ENCODE measurements around the gene TECPR1. TPM values are rescaled to one million over a fixed set of nuclear protein-coding genes. Genes with fewer than 3 reads are reported as not detected.

TECPR1 gene
- total and polyA plus RNA-seq, 2 of the 8 experiments (the other 6 are each of a cell fraction or from before 2014, with no cell fraction given): 1.3 to 11.1 TPM

DNA sequence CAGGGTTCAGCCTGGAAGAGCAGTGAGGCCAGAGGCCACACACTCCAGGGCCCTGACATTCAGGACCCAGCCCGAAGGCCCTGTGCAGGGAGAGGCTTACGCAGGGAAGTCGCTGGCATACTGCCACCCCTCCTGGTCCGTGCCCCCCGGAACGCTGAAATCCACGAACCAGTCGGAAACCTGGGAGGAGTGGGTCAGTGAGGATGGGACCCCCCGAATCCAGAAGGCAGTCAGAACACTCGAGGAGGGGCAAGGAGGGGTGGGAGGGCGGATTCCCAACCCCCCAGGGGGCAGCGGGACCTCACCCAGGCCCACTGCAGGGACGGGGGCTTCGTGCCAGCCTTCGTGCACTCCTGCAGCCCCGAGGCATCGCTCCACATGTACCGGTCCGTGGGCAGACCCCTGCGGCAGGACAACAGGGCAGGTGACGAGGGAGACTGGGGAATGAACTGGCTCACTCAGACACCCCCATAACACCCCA is 27.3 kb downstream of the TECPR1 start:
- Histone ChIP-seq H2BK120ac (replicated peaks; ENCODE audit: low read depth, low read length) (no peak overlapping the region), H3K9ac (replicated peaks in 1 of 4; ENCODE audit: extremely low read depth in 1 of 4, low read depth in 3 of 4, low read length in 3 of 4) (no peak overlapping the region), H3K14ac (ENCODE audit: insufficient read length) (no peak overlapping the region), H3K18ac (ENCODE audit: extremely low read depth, low read length) (no peak overlapping the region), H3K23ac (ENCODE audit: insufficient read length) (no peak overlapping the region), H3K4me2 (ENCODE audit: insufficient read depth in 1 of 2, low read depth in 2 of 2, low read length in 2 of 2) (no peak overlapping the region), H2BK12ac (ENCODE audit: low read depth, low read length) (no peak overlapping the region), H3K27me3 (replicated peaks in 1 of 4; ENCODE audit: control insufficient read depth in 3 of 4, extremely low read depth in 1 of 4, insufficient read depth in 3 of 4, low read length in 3 of 4) (no peaks in the 10 kb centered on the region), H4K8ac (ENCODE audit: extremely low read depth, insufficient read depth, low read length) (no peak overlapping the region), H4K5ac (ENCODE audit: insufficient read length, low read depth, low read length) (no peak overlapping the region), H2BK5ac (ENCODE audit: low read depth, low read length) (no peak overlapping the region), H3K36me3 (ENCODE audit: control insufficient read depth in 2 of 4, insufficient read depth in 4 of 4, low read length in 3 of 4) (no peaks in the 10 kb centered on the region), H3K4ac (replicated peaks; ENCODE audit: insufficient read length, low read depth, low read length) (no peak overlapping the region), H3K4me3 (ENCODE audit: extremely low read depth in 1 of 4, insufficient read depth in 2 of 4, low read depth in 3 of 4, low read length in 4 of 4) (no peak overlapping the region), H3K79me2 (ENCODE audit: control insufficient read depth in 1 of 2, insufficient read depth in 2 of 2, low read length in 2 of 2) (no peaks in the 10 kb centered on the region), H2BK20ac (ENCODE audit: low read length) (no peak overlapping the region), H3K79me1 (ENCODE audit: low read depth, low read length) (no peaks in the 10 kb centered on the region), H2BK15ac (ENCODE audit: low read length) (no peak overlapping the region), H3K9me3 (ENCODE audit: insufficient read depth in 2 of 2, low read depth in 1 of 2, low read length in 1 of 2) (no peaks in the 10 kb centered on the region), H4K20me1 (replicated peaks in 1 of 2; ENCODE audit: control insufficient read depth in 1 of 2, insufficient read depth in 2 of 2, low read length in 2 of 2) (peaks cover 0 to 2% of the 10 kb centered on the region in 2 experiments), H3K27ac (ENCODE audit: low read depth, low read length) (no peak overlapping the region), H4K91ac (replicated peaks; ENCODE audit: insufficient read length, low read length) (no peak overlapping the region), H2AFZ (ENCODE audit: low read length) (no peak overlapping the region), H3K23me2 (ENCODE audit: low read depth, low read length) (no peaks in the 10 kb centered on the region), H2AK5ac (ENCODE audit: low read depth, low read length) (no peak overlapping the region), H3K4me1 (replicated peaks in 1 of 4; ENCODE audit: control insufficient read depth in 3 of 4, insufficient read depth in 4 of 4, low read length in 3 of 4) (no peaks in the 10 kb centered on the region; a peak in 1 of 7 replicates), H3K56ac (replicated peaks; ENCODE audit: insufficient read length, low read depth, low read length) (no peak overlapping the region)
- ChIA-PET POLR2A (ENCODE audit: partially characterized antibody) (no interaction called here), CTCF (ENCODE audit: partially characterized antibody) (interaction anchor here (1.0 to 1.7 kb wide), 2 partner anchors 21 to 23 kb away, joined by 3 read pairs; no protein-coding TSS in a partner anchor)
- DNase-seq (ENCODE audit: low read depth in 1 of 2, low spot score in 2 of 2): no peak
- no peak for FAIRE-seq
- WGBS, 2 experiments (ENCODE audit: extremely low coverage in 1 of 2, insufficient coverage in 1 of 2, insufficient read length in 1 of 2, insufficient replicate concordance in 2 of 2, low coverage in 1 of 2, low lambda C conversion rate in 2 of 2, missing lambda C conversion rate in 1 of 2): 89% methylated on average over 17 of the region's 21 CpGs; no CpG with 5 or more reads in 1 of the 2 experiments
- TF ChIP-seq KDM1A (IDR thresholded peaks at IDR 0.05; ENCODE audit: borderline replicate concordance, low read length) (no peak), CBX5 (IDR thresholded peaks at IDR 0.05; ENCODE audit: low read depth, low read length) (no peak), EGR1 (IDR thresholded peaks at IDR 0.05; ENCODE audit: borderline replicate concordance, low read depth, low read length) (no peak), JUN (IDR thresholded peaks at IDR 0.05; ENCODE audit: low read depth, low read length) (no peak)
